Body of pancreas (tissue), 4 donors: Measurements from ENCODE around the gene IGSF3. TPM values are rescaled to one million over a fixed set of nuclear protein-coding genes. Genes with fewer than 3 reads are reported as not detected.

Source experiments
- ATAC-seq: fragments of 150-250 bp; one replicate; pipeline ENCODE4 v1.9.1; 2016
- DNase-seq, 4 donors: peaks; one replicate each; pipeline ENCODE4 v3.0.0-alpha.2; 2019
- H3K27ac ChIP-seq, 4 donors: fragments of 200-600 bp; sonication (generic); 1 replicate in 3 of 4; 2 replicates in 1 of 4; pipeline versions ENCODE4 v1.5.1 to v1.6.1; 2016 to 2019; ENCODE audit warnings: mild to moderate bottlenecking in 1 of 4, mixed read lengths in 1 of 4, moderate library complexity in 1 of 4
- H3K27me3 ChIP-seq, 2 donors: fragments of 200-600 bp; sonication (generic); one replicate each; pipeline ENCODE4 v1.6.0; 2016; ENCODE audit warnings: mild to moderate bottlenecking in 1 of 2
- H3K36me3 ChIP-seq, 2 donors: fragments of 200-600 bp; sonication (generic); replicated peaks in 1 of 2; 2 replicates each; pipeline ENCODE4 v1.5.1; 2016; ENCODE audit warnings: low read depth in 2 of 2; ENCODE audit not compliant: insufficient read depth in 1 of 2
- H3K4me1 ChIP-seq: fragments of 200-600 bp; sonication (generic); one replicate; pipeline ENCODE4 v1.6.0; 2016
- H3K4me3 ChIP-seq, 2 donors: fragments of 200-600 bp; sonication (generic); 1 replicate in 1 of 2; 2 replicates in 1 of 2; pipeline ENCODE4 v1.5.1; 2016 to 2019
- H3K9me3 ChIP-seq, 3 donors: fragments of 200-600 bp; sonication (generic); 1 replicate in 2 of 3; 2 replicates in 1 of 3; pipeline ENCODE4 v1.5.1; 2016
- POLR2A ChIP-seq, 3 donors: fragments of 450-650 bp; IDR thresholded peaks; one replicate each; pipeline ENCODE4 v1.6.1; 2016; ENCODE audit warnings: antibody characterized with exemption in 3 of 3, mild to moderate bottlenecking in 2 of 3
- WGBS, 2 donors: methylation state at CpG; one replicate each; pipeline ENCODE4 v1.1.5; 2017; 5-methylcytosine and 5-hydroxymethylcytosine counted together
- intact Hi-C: fragments of 100-400 bp; cut with DNase I; formaldehyde crosslinking; loops from one replicate; pipeline ENCODE4 v1.15.1; 2023
- total RNA-seq, 2 donors: library from RNA; depleted of rRNA; stranded (reverse); fragments of >200 nt; gene quantifications; one replicate each; pipeline ENCODE4 v1.1.0, GENCODE V29; 2016
- TF ChIP-seq, protein P1 (sequence below), 7 experiments: fragments of 450-650 bp in 4 of 7; fragments of 200-600 bp in 3 of 7; sonication (generic) in 3 of 7; IDR thresholded peaks; one replicate each; pipeline ENCODE4 v1.5.1; 2016 to 2019; ENCODE audit warnings: antibody characterized with exemption in 7 of 7

Gene IGSF3
- total RNA-seq, 2 donors from 2014 or later, result 4.6 to 5.2 TPM

GRCh38 chr1:116697548-116698243, 30.2 kb upstream of the IGSF3 start:
- no peaks in the 10 kb centered on the region for H3K36me3 ChIP-seq
- no peaks in the 10 kb centered on the region for H3K27me3 ChIP-seq
- no peak overlapping the region for H3K27ac ChIP-seq
- TF ChIP-seq POLR2A (IDR thresholded peaks at IDR 0.05), result no peak
- TF ChIP-seq, protein P1, sequence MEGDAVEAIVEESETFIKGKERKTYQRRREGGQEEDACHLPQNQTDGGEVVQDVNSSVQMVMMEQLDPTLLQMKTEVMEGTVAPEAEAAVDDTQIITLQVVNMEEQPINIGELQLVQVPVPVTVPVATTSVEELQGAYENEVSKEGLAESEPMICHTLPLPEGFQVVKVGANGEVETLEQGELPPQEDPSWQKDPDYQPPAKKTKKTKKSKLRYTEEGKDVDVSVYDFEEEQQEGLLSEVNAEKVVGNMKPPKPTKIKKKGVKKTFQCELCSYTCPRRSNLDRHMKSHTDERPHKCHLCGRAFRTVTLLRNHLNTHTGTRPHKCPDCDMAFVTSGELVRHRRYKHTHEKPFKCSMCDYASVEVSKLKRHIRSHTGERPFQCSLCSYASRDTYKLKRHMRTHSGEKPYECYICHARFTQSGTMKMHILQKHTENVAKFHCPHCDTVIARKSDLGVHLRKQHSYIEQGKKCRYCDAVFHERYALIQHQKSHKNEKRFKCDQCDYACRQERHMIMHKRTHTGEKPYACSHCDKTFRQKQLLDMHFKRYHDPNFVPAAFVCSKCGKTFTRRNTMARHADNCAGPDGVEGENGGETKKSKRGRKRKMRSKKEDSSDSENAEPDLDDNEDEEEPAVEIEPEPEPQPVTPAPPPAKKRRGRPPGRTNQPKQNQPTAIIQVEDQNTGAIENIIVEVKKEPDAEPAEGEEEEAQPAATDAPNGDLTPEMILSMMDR (IDR thresholded peaks at IDR 0.05), result no peak
- DNase-seq (no peak), ATAC-seq (no peak)
- intact Hi-C loops, result no loop called here
- 72 to 80% methylated on average over 4 of the region's 4 CpGs for WGBS, 2 donors
- no peaks in the 10 kb centered on the region for H3K9me3 ChIP-seq
- H3K4me3 ChIP-seq, result no peak overlapping the region
- H3K4me1 ChIP-seq, result no peaks in the 10 kb centered on the region

GRCh38 chr1:116694524-116694923, 27.0 kb upstream of the IGSF3 start:
- Histone ChIP-seq H3K27ac (no peak overlapping the region), H3K4me1 (no peaks in the 10 kb centered on the region), H3K36me3 (no peaks in the 10 kb centered on the region), H3K9me3 (no peaks in the 10 kb centered on the region), H3K27me3 (no peaks in the 10 kb centered on the region), H3K4me3 (no peak overlapping the region)
- WGBS, 2 donors, result 88 to 94% methylated on average over 3 of the region's 3 CpGs
- intact Hi-C loops, result no loop called here
- TF ChIP-seq, protein P1 (IDR thresholded peaks at IDR 0.05), result no peak
- TF ChIP-seq POLR2A (IDR thresholded peaks at IDR 0.05), result no peak
- ATAC-seq (no peak), DNase-seq (no peak)

DNA sequence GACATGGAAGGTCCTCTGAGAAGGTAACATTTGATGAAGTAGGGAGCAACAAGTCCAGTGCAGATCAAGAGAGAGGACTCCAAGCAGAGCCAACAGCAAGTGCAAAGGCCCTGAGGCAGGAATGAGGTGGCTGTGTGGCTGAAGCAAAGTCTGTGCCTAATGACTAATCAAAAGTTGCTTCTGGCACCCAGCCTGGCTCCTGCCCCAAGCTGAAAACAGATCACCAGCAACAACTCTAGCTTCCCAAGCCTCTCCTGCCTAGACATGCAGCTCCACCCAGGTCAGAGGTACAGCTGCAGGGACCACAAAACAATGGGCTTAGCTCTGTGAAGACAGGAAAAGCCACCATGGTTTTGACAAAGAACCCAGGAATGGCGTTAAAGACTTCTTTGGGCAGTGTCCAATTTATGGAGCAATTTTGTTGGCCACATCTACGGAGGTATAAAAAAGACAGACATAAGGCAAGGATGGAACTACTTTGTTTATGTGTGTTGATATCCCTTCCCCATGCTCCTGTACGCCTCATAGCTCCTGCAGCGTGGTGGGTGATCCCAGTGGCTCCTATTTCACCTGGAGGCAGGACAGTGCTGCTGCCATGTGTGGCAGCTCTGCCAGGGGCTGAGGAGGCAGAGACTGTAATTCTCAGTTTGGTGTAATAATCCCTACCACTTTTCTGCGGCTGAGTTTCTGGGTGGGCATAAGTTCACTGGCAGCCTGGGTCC, 26.4 kb upstream of the IGSF3 start:
- intact Hi-C loops, result no loop called here
- 84 to 89% methylated on average over 5 of the region's 5 CpGs for WGBS, 2 donors
- no peak for ATAC-seq

DNA sequence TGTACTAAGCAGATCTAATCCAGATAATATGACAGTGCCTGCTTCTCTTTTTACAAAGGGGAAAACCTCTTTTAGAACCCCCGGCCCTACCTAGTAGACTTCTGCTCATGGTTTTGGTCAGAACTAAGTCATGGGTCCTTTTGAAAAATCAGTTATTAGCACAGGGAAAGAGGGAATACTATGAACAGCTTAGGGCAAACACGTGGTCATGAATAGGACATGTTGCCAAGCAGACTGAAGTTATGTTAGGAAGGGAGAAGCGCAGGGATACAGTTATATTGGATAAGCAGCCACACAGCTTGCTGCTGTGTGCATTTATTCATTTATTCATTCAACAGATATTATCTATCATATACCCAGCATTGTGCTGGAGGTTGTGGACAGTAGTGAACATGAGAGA, 25.3 kb upstream of the IGSF3 start:
- Histone ChIP-seq H3K4me1 (peaks cover 3% of the 10 kb centered on the region), H3K4me3 (no peak overlapping the region), H3K27ac (no peak overlapping the region), H3K27me3 (no peaks in the 10 kb centered on the region), H3K9me3 (no peaks in the 10 kb centered on the region), H3K36me3 (no peaks in the 10 kb centered on the region)
- TF ChIP-seq, protein P1 (IDR thresholded peaks at IDR 0.05), result no peak
- TF ChIP-seq POLR2A (IDR thresholded peaks at IDR 0.05), result no peak
- intact Hi-C loops, result no loop called here
- ATAC-seq (no peak), DNase-seq (no peak)
- WGBS, 2 donors, result 63 to 78% methylated on average over 3 of the region's 3 CpGs

More for the DNA sequence above, 26.4 kb upstream of the IGSF3 start:
- no peaks in the 10 kb centered on the region for H3K27me3 ChIP-seq
- DNase-seq, result no peak
- H3K9me3 ChIP-seq, result no peaks in the 10 kb centered on the region
- no peaks in the 10 kb centered on the region for H3K4me1 ChIP-seq
- H3K36me3 ChIP-seq, result no peaks in the 10 kb centered on the region
- TF ChIP-seq, protein P1 (IDR thresholded peaks at IDR 0.05), result no peak
- H3K4me3 ChIP-seq, result no peak overlapping the region
- H3K27ac ChIP-seq, result no peak overlapping the region
